Mononuclear cell (primary cell): ENCODE results near the gene ELMO2. TPM values are rescaled to one million over a fixed set of nuclear protein-coding genes. Genes with fewer than 3 reads are reported as not detected.

Experiments
- H3K27me3 ChIP-seq: 2 replicates; pipeline ENCODE4 v1.6.0; 2011; ENCODE audit warnings: low read length, control low read depth; ENCODE audit not compliant: insufficient read depth
- H3K4me1 ChIP-seq: 2 replicates; pipeline ENCODE4 v1.5.1; 2011; ENCODE audit warnings: mild to moderate bottlenecking, low read length, control low read depth; ENCODE audit not compliant: insufficient read depth
- H3K4me3 ChIP-seq: 2 replicates; pipeline ENCODE4 v1.5.1; 2011; ENCODE audit warnings: mild to moderate bottlenecking, low read length, moderate library complexity
- H3K9me3 ChIP-seq: 2 replicates; pipeline ENCODE4 v1.5.1; 2011; ENCODE audit warnings: low read depth, mild to moderate bottlenecking, control low read depth, low read length
- total RNA-seq: library from RNA; depleted of rRNA; stranded (reverse); fragments of >200 nt; gene quantifications from one replicate; pipeline ENCODE4 v1.2.3, GENCODE V29; 2012

Gene ELMO2
- 59.9 TPM for total RNA-seq

GRCh38 chr20:46406200-46406985 is at the start of gene ELMO2:
Gene ELMO2 (minus strand): TSS chr20:46406615. CDS start chr20:46394482, 12,133 bp downstream.
- Histone ChIP-seq H3K4me1 (peaks cover 58% of the 10 kb centered on the region), H3K27me3 (no peaks in the 10 kb centered on the region), H3K4me3 (peak within 1 kb of the TSS; percentile 90), H3K9me3 (no peaks in the 10 kb centered on the region)

DNA sequence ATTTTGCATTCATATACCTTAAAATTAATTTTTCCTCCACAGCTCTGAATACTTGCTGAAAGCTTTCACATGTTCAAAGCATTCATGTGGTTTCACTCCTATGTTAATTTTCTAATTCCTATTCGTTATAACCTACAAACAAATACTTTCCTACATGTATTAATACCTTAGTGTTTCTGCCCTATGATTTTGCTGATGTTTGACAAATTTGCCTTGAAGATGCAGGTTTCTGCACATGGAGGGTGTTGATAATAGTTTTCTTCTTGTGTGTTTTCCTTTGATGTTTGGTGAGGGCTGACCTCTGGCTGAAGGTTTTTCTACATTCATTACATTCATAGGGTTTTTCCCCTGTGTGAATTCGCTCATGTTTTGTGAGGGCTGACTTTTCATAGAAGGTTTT is 49.3 kb upstream of the ELMO2 start:
- H3K4me3 ChIP-seq = no peak overlapping the region
- peaks cover 14% of the 10 kb centered on the region for H3K27me3 ChIP-seq
- peaks cover 18% of the 10 kb centered on the region for H3K9me3 ChIP-seq
- H3K4me1 ChIP-seq = peaks cover 5% of the 10 kb centered on the region

DNA sequence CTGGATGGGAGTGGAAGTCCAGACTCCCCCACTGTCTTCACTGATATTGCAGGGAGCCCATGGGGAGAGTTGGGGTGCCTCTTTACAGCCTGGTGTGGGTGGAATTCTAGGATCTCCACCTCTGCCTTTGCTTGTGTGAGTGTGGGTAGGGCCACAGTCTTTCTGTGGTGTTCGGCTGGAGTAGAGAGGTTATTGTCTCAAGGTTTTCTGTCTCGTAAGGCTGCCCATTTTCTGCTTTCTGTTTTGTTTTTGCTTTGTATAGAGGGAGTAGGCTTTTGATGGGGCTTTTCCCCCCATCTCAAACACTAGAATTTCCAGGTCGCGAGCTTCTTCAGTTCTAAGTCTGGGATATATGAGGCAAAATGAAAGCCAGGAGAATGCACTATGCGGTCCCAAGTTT is 40.4 kb upstream of the ELMO2 start:
- no peaks in the 10 kb centered on the region for H3K9me3 ChIP-seq
- H3K4me1 ChIP-seq = no peaks in the 10 kb centered on the region
- H3K27me3 ChIP-seq = peaks cover 5% of the 10 kb centered on the region
- H3K4me3 ChIP-seq = no peak overlapping the region

DNA sequence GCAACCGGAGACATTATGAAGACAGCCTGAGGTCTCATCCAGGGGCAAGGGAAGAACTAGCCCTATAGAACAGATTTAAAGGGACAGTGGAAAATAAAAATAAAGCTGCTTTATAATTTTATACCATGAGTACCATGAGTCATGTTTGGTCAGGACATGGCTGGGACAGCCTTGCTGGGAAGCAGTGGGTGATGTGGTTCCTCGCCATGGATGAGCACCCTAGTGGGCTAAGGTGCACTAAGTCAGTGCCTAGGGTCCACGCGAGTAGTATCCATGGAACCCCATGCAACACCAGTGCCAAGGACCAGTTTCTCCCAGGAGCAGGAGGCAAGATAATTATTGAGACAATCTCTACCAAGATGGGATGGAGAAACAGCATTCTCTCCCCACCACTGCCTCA is 33.4 kb upstream of the ELMO2 start:
- H3K4me3 ChIP-seq = no peak overlapping the region
- H3K9me3 ChIP-seq = no peaks in the 10 kb centered on the region
- H3K27me3 ChIP-seq = peaks cover 5% of the 10 kb centered on the region

GRCh38 chr20:46438156-46438750 is 31.8 kb upstream of the ELMO2 start:
- Histone ChIP-seq H3K4me1 (no peaks in the 10 kb centered on the region), H3K9me3 (no peaks in the 10 kb centered on the region), H3K27me3 (no peaks in the 10 kb centered on the region), H3K4me3 (no peak overlapping the region)

More for the DNA sequence above, 33.4 kb upstream of the ELMO2 start:
- no peaks in the 10 kb centered on the region for H3K4me1 ChIP-seq

DNA sequence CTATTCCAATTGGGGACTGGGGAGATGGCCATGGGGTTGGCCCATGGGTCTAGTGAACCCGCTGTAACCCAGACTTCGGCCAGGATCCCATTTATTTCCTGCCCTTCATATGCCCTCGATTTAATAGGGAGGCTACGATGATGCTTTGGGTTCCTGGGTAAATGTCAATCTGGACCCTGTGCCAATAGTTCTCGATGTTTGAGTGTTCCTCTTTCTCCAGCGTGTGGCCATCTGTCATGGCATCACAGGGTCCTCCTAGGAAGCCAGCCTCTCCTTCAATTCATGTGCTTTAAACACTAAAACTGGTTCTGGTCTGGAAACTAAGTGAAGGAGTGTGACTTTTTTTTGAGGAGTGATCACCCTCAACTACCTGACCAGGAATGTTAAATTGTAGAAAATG is 28.7 kb upstream of the ELMO2 start:
- Histone ChIP-seq H3K4me1 (no peaks in the 10 kb centered on the region), H3K27me3 (no peaks in the 10 kb centered on the region), H3K9me3 (no peaks in the 10 kb centered on the region), H3K4me3 (no peak overlapping the region)

GRCh38 chr20:46434597-46434996 is 28.2 kb upstream of the ELMO2 start:
- Histone ChIP-seq H3K4me1 (no peaks in the 10 kb centered on the region), H3K27me3 (no peaks in the 10 kb centered on the region), H3K9me3 (no peaks in the 10 kb centered on the region), H3K4me3 (no peak overlapping the region)

DNA sequence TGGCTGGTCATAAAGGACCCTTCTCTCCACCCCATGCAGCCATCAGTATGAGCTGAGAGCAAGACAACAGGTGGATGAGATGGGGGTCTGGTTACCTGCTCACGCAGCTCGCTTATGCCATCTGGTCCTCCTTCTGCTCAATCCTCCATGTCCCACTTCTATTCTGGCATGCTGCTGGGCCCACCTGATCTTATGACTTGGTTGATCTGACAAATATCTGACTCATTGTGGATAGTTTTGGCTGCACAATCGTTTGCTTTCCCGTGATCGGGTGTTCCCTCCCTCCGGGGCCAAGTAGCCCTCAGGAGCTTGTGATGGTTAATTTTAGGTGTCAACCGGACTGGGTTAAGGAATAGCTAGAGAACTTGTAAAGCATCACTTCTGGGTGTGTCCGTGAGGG is 26.6 kb upstream of the ELMO2 start:
- Histone ChIP-seq H3K27me3 (peaks cover 10% of the 10 kb centered on the region), H3K4me3 (no peak overlapping the region), H3K9me3 (no peaks in the 10 kb centered on the region), H3K4me1 (no peaks in the 10 kb centered on the region)

DNA sequence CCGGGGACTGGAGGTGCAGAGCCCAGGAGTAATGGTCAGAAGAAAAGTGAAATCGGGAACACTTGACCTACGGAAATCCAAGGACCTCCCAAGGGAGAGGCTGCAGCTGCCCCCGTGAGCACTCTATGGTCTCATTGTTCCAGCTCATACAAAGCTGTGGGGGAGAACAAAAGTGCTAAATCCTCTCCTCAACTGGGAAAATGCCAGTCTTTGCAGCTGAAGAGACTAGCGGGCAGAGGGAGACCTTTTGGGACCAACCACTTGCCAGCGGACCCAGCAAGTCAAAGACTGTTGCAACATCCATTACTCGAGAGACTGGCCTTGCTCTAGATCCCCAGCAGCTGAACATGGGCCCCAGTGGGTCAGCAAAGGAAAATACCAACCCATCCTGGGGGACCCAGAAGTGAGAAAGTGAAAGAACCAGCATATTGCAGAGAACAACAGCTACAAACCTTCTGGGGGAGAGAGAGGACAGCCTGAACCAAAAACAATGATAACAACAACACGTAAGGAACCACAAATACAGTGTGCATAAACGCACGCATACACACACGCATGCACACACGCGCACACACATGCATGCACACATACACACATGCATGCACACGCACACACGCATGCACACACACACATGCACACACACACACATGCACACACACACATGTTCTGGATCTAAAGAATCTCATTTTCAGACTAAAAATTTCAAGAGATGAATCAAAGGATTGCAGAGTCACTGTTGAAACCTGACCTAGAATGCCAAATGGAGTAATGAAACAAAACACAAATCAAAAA is 24.7 kb upstream of the ELMO2 start:
- Histone ChIP-seq H3K4me1 (no peaks in the 10 kb centered on the region), H3K4me3 (no peak overlapping the region), H3K9me3 (no peaks in the 10 kb centered on the region), H3K27me3 (peaks cover 16% of the 10 kb centered on the region)

DNA sequence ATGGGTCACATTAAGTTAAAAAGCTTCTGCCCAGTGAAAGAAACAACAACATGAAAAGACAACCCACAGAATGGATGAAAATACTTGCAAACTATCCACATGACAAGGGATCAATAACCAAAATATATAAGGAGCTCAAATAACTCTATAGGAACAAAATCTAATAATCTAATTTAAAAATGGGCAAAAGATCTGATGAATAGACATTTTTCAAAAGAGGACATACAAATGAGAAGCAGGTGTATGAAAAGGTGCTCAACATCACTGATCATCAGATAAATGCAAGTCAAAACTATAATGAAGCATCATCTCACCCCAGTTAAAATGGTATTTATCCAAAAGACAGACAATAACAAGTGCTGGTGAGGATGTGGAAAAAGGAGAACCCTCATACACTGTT is 21.0 kb upstream of the ELMO2 start:
- no peaks in the 10 kb centered on the region for H3K9me3 ChIP-seq
- H3K4me1 ChIP-seq = no peaks in the 10 kb centered on the region
- no peak overlapping the region for H3K4me3 ChIP-seq
- peaks cover 23% of the 10 kb centered on the region for H3K27me3 ChIP-seq

- no peak overlapping the region for H3K4me3 ChIP-seq
- no peaks in the 10 kb centered on the region for H3K4me1 ChIP-seq
- H3K27me3 ChIP-seq = peaks cover 22% of the 10 kb centered on the region
- H3K9me3 ChIP-seq = no peaks in the 10 kb centered on the region
These were observed 17.6 kb upstream of the ELMO2 start for GRCh38 chr20:46423882-46424482.

GRCh38 chr20:46423342-46423741 is 16.9 kb upstream of the ELMO2 start:
- H3K9me3 ChIP-seq = no peaks in the 10 kb centered on the region
- no peak overlapping the region for H3K4me3 ChIP-seq
- H3K27me3 ChIP-seq = peaks cover 15% of the 10 kb centered on the region

GRCh38 chr20:46420878-46421277 is 14.5 kb upstream of the ELMO2 start:
- H3K4me3 ChIP-seq = no peak overlapping the region
- no peaks in the 10 kb centered on the region for H3K9me3 ChIP-seq
- H3K4me1 ChIP-seq = no peaks in the 10 kb centered on the region
- peaks cover 4% of the 10 kb centered on the region for H3K27me3 ChIP-seq

More at GRCh38 chr20:46423342-46423741, 16.9 kb upstream of the ELMO2 start:
- no peaks in the 10 kb centered on the region for H3K4me1 ChIP-seq

DNA sequence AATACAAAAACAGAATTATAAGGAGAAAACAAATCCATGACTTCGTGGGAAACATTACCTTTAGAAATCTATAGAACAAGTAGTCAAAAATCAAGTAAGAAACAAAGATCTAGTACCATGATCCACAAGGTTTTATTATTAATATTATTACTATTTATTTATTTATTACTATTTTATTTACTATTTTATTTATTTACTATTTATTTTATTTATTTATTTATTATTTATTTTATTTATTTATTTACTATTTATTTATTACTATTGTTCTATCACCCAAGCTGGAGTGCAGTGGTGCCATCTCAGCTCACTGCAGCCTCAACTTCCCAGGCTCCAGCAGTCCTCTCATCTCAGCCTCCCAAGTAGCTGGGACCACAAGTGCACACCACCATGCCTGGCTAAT is 13.5 kb upstream of the ELMO2 start:
- H3K4me1 ChIP-seq = no peaks in the 10 kb centered on the region
- no peak overlapping the region for H3K4me3 ChIP-seq
- H3K9me3 ChIP-seq = no peaks in the 10 kb centered on the region
- H3K27me3 ChIP-seq = peaks cover 3% of the 10 kb centered on the region

GRCh38 chr20:46416839-46417238 is 10.4 kb upstream of the ELMO2 start:
- no peaks in the 10 kb centered on the region for H3K27me3 ChIP-seq
- H3K4me3 ChIP-seq = no peak overlapping the region
- H3K4me1 ChIP-seq = no peaks in the 10 kb centered on the region
- no peaks in the 10 kb centered on the region for H3K9me3 ChIP-seq
